CD14-positive monocyte (primary cell): ENCODE measurements around the gene MFN2. TPM values are rescaled to one million over a fixed set of nuclear protein-coding genes. Genes with fewer than 3 reads are reported as not detected.
A peak's percentile ranks its signal among the peaks of the same experiment; 100 is the strongest.

ENCODE experiments used
- DNase-seq, 3 donors: peaks; one replicate each; pipeline ENCODE4 v3.0.0-alpha.2; 2011 to 2022
- H2AFZ ChIP-seq: 2 replicates; pipeline ENCODE4 v1.6.0; 2012; ENCODE audit warnings: mild to moderate bottlenecking, low read depth, low read length, inconsistent platforms; ENCODE audit not compliant: insufficient read depth, poor library complexity, severe bottlenecking
- H3K27ac ChIP-seq, 2 donors: 1 replicate in 1 of 2; 2 replicates in 1 of 2; pipeline ENCODE4 v1.5.1; 2012 to 2013; ENCODE audit warnings: low read length in 2 of 2, control low read depth in 1 of 2, inconsistent platforms in 1 of 2, low read depth in 1 of 2, mild to moderate bottlenecking in 1 of 2
- H3K27me3 ChIP-seq, 2 donors: one replicate each; pipeline versions ENCODE4 v1.6.0 to v1.6.1; 2011 to 2013; ENCODE audit warnings: low read length in 2 of 2; ENCODE audit not compliant: control insufficient read depth in 2 of 2, insufficient read depth in 2 of 2
- H3K36me3 ChIP-seq, 2 donors: replicated peaks in 1 of 2; 1 replicate in 1 of 2; 2 replicates in 1 of 2; pipeline versions ENCODE4 v1.5.1 to v1.6.1; 2012 to 2013; ENCODE audit warnings: low read length in 2 of 2, control low read depth in 1 of 2, inconsistent platforms in 1 of 2, mild to moderate bottlenecking in 1 of 2; ENCODE audit not compliant: insufficient read depth in 2 of 2, control insufficient read depth in 1 of 2
- H3K4me1 ChIP-seq, 2 donors: 1 replicate in 1 of 2; 2 replicates in 1 of 2; pipeline versions ENCODE4 v1.5.1 to v1.6.1; 2012 to 2013; ENCODE audit warnings: low read length in 2 of 2, control low read depth in 1 of 2, inconsistent platforms in 1 of 2, mild to moderate bottlenecking in 1 of 2, moderate library complexity in 1 of 2; ENCODE audit not compliant: insufficient read depth in 2 of 2, control insufficient read depth in 1 of 2
- H3K4me2 ChIP-seq: replicated peaks from 2 replicates; pipeline ENCODE3; 2012; ENCODE audit warnings: low read length, moderate library complexity, mild to moderate bottlenecking; ENCODE audit not compliant: poor library complexity, severe bottlenecking; ENCODE audit errors: extremely low read depth
- H3K4me3 ChIP-seq, 3 experiments: fragments of 200-600 bp in 1 of 3; sonication (generic) in 1 of 3; replicated peaks in 1 of 3; 1 replicate in 2 of 3; 2 replicates in 1 of 3; pipeline ENCODE4 v1.5.1; 2011 to 2013; ENCODE audit warnings: low read length in 3 of 3, mild to moderate bottlenecking in 3 of 3, control low read depth in 2 of 3, low read depth in 2 of 3, inconsistent platforms in 1 of 3, moderate library complexity in 1 of 3
- H3K79me2 ChIP-seq: 2 replicates; pipeline ENCODE4 v1.6.0; 2012; ENCODE audit warnings: mild to moderate bottlenecking, control low read depth, inconsistent platforms, low read length, moderate library complexity; ENCODE audit not compliant: insufficient read depth
- H3K9ac ChIP-seq: 2 replicates; pipeline ENCODE4 v1.6.0; 2017; ENCODE audit warnings: low read length, mild to moderate bottlenecking; ENCODE audit not compliant: insufficient read depth, poor library complexity, severe bottlenecking
- H3K9me3 ChIP-seq, 2 donors: replicated peaks in 1 of 2; 1 replicate in 1 of 2; 2 replicates in 1 of 2; pipeline versions ENCODE4 v1.5.1 to v1.6.1; 2012 to 2013; ENCODE audit warnings: low read length in 2 of 2, control low read depth in 1 of 2; ENCODE audit not compliant: control insufficient read depth in 1 of 2, insufficient read depth in 1 of 2
- H4K20me1 ChIP-seq: 2 replicates; pipeline ENCODE4 v1.6.0; 2012; ENCODE audit warnings: mild to moderate bottlenecking, low read length, control low read depth, moderate library complexity; ENCODE audit not compliant: insufficient read depth
- H3K27ac Mint-ChIP-seq, 7 donors: one replicate each; pipeline ENCODE4 v1.8.0; 2020; ENCODE audit warnings: mild to moderate bottlenecking in 7 of 7, mixed read lengths in 7 of 7, moderate library complexity in 6 of 7, inconsistent platforms in 2 of 7
- H3K27me3 Mint-ChIP-seq, 3 donors: one replicate each; pipeline ENCODE4 v1.8.0; 2021 to 2022; ENCODE audit warnings: low read depth in 3 of 3, mild to moderate bottlenecking in 3 of 3, mixed read lengths in 3 of 3, moderate library complexity in 3 of 3, inconsistent platforms in 1 of 3
- H3K36me3 Mint-ChIP-seq, 2 donors: one replicate each; pipeline ENCODE4 v1.8.0; 2020; ENCODE audit warnings: mixed read lengths in 2 of 2, inconsistent platforms in 1 of 2, mild to moderate bottlenecking in 1 of 2
- H3K4me1 Mint-ChIP-seq: one replicate; pipeline ENCODE4 v1.8.0; 2020; ENCODE audit warnings: mild to moderate bottlenecking, mixed read lengths
- H3K4me3 Mint-ChIP-seq, 2 donors: one replicate each; pipeline ENCODE4 v1.8.0; 2020; ENCODE audit warnings: mild to moderate bottlenecking in 2 of 2, mixed read lengths in 2 of 2, moderate library complexity in 1 of 2
- H3K9me3 Mint-ChIP-seq, 7 donors: one replicate each; pipeline ENCODE4 v1.8.0; 2020 to 2022; ENCODE audit warnings: mixed read lengths in 7 of 7, mild to moderate bottlenecking in 6 of 7, moderate library complexity in 6 of 7, inconsistent platforms in 2 of 7
- CTCF ChIP-seq: fragments of 200-600 bp; IDR thresholded peaks from one replicate; pipeline ENCODE4 v1.8.0; 2022; ENCODE audit warnings: antibody characterized with exemption, mild to moderate bottlenecking
- WGBS: methylation state at CpG from one replicate; pipeline ENCODE4 v1.1.5; 2013; ENCODE audit warnings: missing lambda C conversion rate; ENCODE audit not compliant: insufficient coverage; 5-methylcytosine and 5-hydroxymethylcytosine counted together
- intact Hi-C, 2 donors: fragments of 100-400 bp; cut with micrococcal nuclease; formaldehyde crosslinking; loops; one replicate each; pipeline versions ENCODE4 v1.15.0 to v1.15.1; 2023
- polyA plus RNA-seq, 3 donors: library from polyadenylated mRNA; depleted of rRNA in 1 of 3; unstranded in 2 of 3; stranded (reverse) in 1 of 3; fragments of 300-500 nt in 2 of 3; fragments of >200 nt in 1 of 3; fragmentation: Illumina TruSeq in 2 of 3; gene quantifications; 1 replicate in 2 of 3; 2 replicates in 1 of 3; pipeline ENCODE4 v1.2.3, GENCODE V29; 2012 to 2021

The MFN2 gene
- polyA plus RNA-seq, 3 donors, result 26.3 to 35.8 (median 30.3) TPM

- intact Hi-C loops, result no loop called here
These were observed 25.0 kb upstream of the MFN2 start for GRCh38 chr1:11955221-11955620.

GRCh38 chr1:11957398-11957797 is 22.8 kb upstream of the MFN2 start:
- Mint-ChIP-seq H3K27ac (peak overlapping the region in 1 of 7 donors; percentile 3), H3K9me3 (no peaks in the 10 kb centered on the region), H3K27me3 (no peaks in the 10 kb centered on the region), H3K4me1 (peaks cover 16% of the 10 kb centered on the region), H3K36me3 (peaks cover 42 to 72% of the 10 kb centered on the region in 2 donors), H3K4me3 (no peak overlapping the region)
- no peaks in the 10 kb centered on the region for H3K79me2 ChIP-seq
- H3K4me3 ChIP-seq, result no peak overlapping the region
- H3K4me2 ChIP-seq, result no peak overlapping the region
- H3K36me3 ChIP-seq, result peaks cover 39 to 52% of the 10 kb centered on the region in 2 donors
- H3K9me3 ChIP-seq, result no peaks in the 10 kb centered on the region
- no peaks in the 10 kb centered on the region for H4K20me1 ChIP-seq
- no peak for DNase-seq
- 100% methylated on average over 3 of the region's 5 CpGs for WGBS
- no peak for TF ChIP-seq CTCF
- intact Hi-C loops, result no loop called here
- H2AFZ ChIP-seq, result no peak overlapping the region
- no peak overlapping the region for H3K9ac ChIP-seq
- H3K4me1 ChIP-seq, result peaks cover 21% of the 10 kb centered on the region in 2 donors
- H3K27me3 ChIP-seq, result no peaks in the 10 kb centered on the region
- H3K27ac ChIP-seq, result no peak overlapping the region

More at GRCh38 chr1:11955221-11955620, 25.0 kb upstream of the MFN2 start:
- Histone ChIP-seq H4K20me1 (no peaks in the 10 kb centered on the region), H2AFZ (no peak overlapping the region), H3K27me3 (no peaks in the 10 kb centered on the region), H3K4me2 (no peak overlapping the region), H3K4me1 (peaks cover 2 to 3% of the 10 kb centered on the region in 2 donors), H3K9ac (no peak overlapping the region), H3K79me2 (no peaks in the 10 kb centered on the region), H3K4me3 (no peak overlapping the region), H3K9me3 (no peaks in the 10 kb centered on the region), H3K27ac (no peak overlapping the region), H3K36me3 (peaks cover 47 to 69% of the 10 kb centered on the region in 2 donors)
- TF ChIP-seq CTCF, result no peak
- Mint-ChIP-seq H3K27ac (peak overlapping the region in 1 of 7 donors; percentile 42), H3K9me3 (no peaks in the 10 kb centered on the region), H3K4me3 (no peak overlapping the region), H3K36me3 (peaks cover 57 to 83% of the 10 kb centered on the region in 2 donors), H3K4me1 (peaks cover 3% of the 10 kb centered on the region), H3K27me3 (no peaks in the 10 kb centered on the region)
- 80% methylated on average over 5 of the region's 6 CpGs for WGBS
- DNase-seq, result no peak
